ENCODE data around the gene ABO. TPM values are rescaled to one million over a fixed set of nuclear protein-coding genes. Genes with fewer than 3 reads are reported as not detected.
"Not testable (repeated sequence)": the region's sequence is repeated elsewhere in the genome, so short reads cannot be mapped to it uniquely, and the experiment has no call there.

ABO gene
- total RNA-seq, 4 donors from 2014 or later, result 2.6 to 17.9 (median 7.9) TPM

DNA sequence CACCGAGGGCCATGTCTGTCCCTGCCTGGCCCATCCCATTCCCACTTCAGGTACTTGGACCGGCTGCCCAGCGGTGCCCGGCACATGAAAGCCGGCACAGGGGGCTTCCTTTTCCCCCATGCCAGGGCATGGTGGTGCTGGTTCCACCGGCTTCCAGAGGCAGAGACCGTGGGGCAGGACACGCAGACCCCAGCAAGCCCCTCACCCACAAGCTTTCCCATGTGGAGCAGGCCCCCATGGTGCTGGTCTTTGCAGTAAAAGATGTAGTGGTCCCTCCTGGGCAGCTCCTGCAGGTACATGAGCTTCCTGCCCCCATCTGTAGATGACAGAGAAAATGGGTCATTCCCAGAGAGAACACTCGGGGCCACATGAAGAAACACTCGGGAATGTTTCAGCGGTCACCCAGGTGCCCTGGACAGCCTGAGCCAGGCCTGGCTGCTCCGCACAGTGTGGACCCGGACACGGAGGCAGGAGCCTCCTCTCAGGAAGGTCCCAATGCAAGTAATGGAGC, 67.9 kb downstream of the ABO start:
- H3K27ac ChIP-seq, result no peak overlapping the region
- no peaks in the 10 kb centered on the region for H3K36me3 ChIP-seq
- no peak for DNase-seq (ENCODE audit: low spot score in 2 of 2)
- 83% methylated on average over 14 of the region's 14 CpGs for WGBS
- no peaks in the 10 kb centered on the region for H3K4me1 ChIP-seq
- H3K27me3 ChIP-seq, result peaks cover 27% of the 10 kb centered on the region
- no peak overlapping the region for H3K4me3 ChIP-seq
- no peak for TF ChIP-seq EP300 (IDR thresholded peaks at IDR 0.05)
- no peak for TF ChIP-seq POLR2A (IDR thresholded peaks at IDR 0.05)
- TF ChIP-seq POLR2AphosphoS5 (IDR thresholded peaks at IDR 0.05), result no peak
- TF ChIP-seq, protein P1, sequence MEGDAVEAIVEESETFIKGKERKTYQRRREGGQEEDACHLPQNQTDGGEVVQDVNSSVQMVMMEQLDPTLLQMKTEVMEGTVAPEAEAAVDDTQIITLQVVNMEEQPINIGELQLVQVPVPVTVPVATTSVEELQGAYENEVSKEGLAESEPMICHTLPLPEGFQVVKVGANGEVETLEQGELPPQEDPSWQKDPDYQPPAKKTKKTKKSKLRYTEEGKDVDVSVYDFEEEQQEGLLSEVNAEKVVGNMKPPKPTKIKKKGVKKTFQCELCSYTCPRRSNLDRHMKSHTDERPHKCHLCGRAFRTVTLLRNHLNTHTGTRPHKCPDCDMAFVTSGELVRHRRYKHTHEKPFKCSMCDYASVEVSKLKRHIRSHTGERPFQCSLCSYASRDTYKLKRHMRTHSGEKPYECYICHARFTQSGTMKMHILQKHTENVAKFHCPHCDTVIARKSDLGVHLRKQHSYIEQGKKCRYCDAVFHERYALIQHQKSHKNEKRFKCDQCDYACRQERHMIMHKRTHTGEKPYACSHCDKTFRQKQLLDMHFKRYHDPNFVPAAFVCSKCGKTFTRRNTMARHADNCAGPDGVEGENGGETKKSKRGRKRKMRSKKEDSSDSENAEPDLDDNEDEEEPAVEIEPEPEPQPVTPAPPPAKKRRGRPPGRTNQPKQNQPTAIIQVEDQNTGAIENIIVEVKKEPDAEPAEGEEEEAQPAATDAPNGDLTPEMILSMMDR (IDR thresholded peaks at IDR 0.05), result no peak
- H3K9me3 ChIP-seq, result no peaks in the 10 kb centered on the region

DNA sequence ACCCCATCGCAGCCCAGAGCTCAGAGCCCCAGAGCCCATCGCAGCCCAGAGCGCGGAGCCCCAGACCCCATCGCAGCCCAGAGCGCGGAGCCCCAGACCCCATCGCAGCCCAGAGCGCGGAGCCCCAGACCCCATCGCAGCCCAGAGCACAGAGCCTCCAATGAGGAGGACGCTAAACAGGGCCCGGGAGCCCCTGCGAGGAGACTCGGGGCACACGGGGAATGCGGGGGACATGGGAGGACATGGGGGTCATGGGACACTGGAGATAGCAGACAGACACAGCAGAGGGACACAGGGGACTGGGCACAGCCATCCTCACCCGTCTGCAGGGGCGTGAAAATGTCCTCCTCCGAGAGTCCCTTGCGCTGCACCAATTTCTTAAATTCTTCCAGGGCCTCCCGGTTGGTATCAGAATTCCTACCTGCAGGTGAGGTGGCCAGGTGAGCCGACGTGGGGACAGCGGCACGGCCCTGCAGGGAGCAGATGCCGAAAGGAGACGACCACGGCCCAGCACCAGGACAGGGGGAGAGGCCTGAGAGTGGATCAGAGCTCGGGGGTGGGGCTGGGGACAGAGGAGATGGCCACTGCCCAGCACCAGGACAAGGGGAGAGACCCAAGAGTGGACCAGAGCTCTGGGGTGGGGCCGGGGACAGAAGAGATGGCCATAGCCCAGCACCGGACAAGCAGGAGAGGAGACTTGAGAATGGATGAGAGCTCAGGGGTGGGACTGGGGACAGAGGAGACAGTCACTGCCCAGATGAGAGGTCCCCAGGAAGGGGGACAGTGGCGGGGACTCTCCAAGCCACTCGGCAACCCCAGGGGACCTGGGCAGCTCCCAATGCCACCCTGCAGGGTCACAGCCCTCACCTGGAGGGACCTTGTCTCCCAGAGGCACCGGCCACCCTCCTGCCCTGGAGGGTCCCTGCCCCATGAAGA, 68.7 kb downstream of the ABO start:
- TF ChIP-seq EP300 (IDR thresholded peaks at IDR 0.05) (no peak), POLR2AphosphoS5 (IDR thresholded peaks at IDR 0.05) (no peak), POLR2A (IDR thresholded peaks at IDR 0.05) (no peak)
- TF ChIP-seq, protein P1 (IDR thresholded peaks at IDR 0.05), result no peak
- 80% methylated on average over 27 of the region's 35 CpGs for WGBS
- Histone ChIP-seq H3K27ac (no peak overlapping the region), H3K4me3 (no peak overlapping the region), H3K36me3 (no peaks in the 10 kb centered on the region), H3K4me1 (no peaks in the 10 kb centered on the region), H3K9me3 (no peaks in the 10 kb centered on the region), H3K27me3 (peaks cover 26% of the 10 kb centered on the region)
- DNase-seq (ENCODE audit: low spot score in 2 of 2), result no peak

DNA sequence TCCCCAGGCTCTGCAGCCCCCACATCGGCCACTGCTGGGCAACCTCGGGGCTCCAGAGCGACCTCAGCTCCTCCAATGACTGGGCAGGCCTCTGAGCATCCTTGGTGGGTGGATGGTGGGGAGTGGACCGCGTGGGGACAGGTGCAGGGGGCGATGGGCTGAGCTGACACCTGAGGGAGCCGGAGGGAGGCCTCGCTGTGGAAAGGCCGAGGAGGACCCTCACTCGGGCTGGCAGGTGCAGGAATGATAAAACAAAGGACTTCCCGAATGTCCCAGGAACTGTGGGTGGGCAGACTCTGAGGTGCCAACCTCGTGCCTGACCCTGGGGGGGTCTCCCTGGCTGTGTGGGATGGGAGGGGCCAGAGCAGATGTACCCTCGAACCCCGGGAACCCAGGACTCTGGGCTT, 69.5 kb downstream of the ABO start:
- not testable (repeated sequence) for DNase-seq (ENCODE audit: low spot score in 2 of 2); H3K9me3 ChIP-seq; H3K4me1 ChIP-seq; H3K36me3 ChIP-seq; H3K27ac ChIP-seq; H3K4me3 ChIP-seq
- H3K27me3 ChIP-seq, result peaks cover 18% of the 10 kb centered on the region
- 69% methylated on average over 13 of the region's 14 CpGs for WGBS

Other genes with a start within 250 kb of the ABO start
- 100 to 1,000 TPM in 1 of 4 donors, 10 to 100 TPM in 3; 55.8 to 103 (median 63.1) TPM for gene GTF3C5, start 244.2 kb downstream of the ABO start, total RNA-seq
- gene CEL, start 213.2 kb downstream of the ABO start, total RNA-seq, result 10 to 100 TPM in 1 of 4 donors, 1 to 10 TPM in 3; 5.2 to 10.7 (median 5.9) TPM
- gene RALGDS, start 154.0 kb downstream of the ABO start, total RNA-seq, result 100 to 1,000 TPM; 173 to 244 (median 212) TPM
- gene GBGT1, start 111.3 kb downstream of the ABO start, total RNA-seq, result 10 to 100 TPM in 1 of 4 donors, 1 to 10 TPM in 3; 2.6 to 14.6 (median 5.8) TPM
- 10 to 100 TPM in 1 of 4 donors, 1 to 10 TPM in 3; 2.6 to 11.7 (median 7.1) TPM for gene OBP2B, start 66.0 kb downstream of the ABO start, total RNA-seq
- 10 to 100 TPM; 11.5 to 17.1 (median 15.8) TPM for gene SURF6, start 61.0 kb upstream of the ABO start, total RNA-seq
- 10 to 100 TPM; 11.5 to 27.4 (median 18.8) TPM for gene MED22, start 72.9 kb upstream of the ABO start, total RNA-seq
- gene RPL7A, start 73.0 kb upstream of the ABO start, total RNA-seq, result 1,000 to 10,000 TPM; 1,468 to 3,048 (median 2,531) TPM
- gene SURF1, start 81.3 kb upstream of the ABO start, total RNA-seq, result 10 to 100 TPM; 29.1 to 45.0 (median 33.4) TPM
- gene SURF2, start 81.3 kb upstream of the ABO start, total RNA-seq, result 10 to 100 TPM; 15.3 to 42.3 (median 31.2) TPM
- 100 to 1,000 TPM in 3 of 4 donors, 10 to 100 TPM in 1; 71.7 to 136 (median 118) TPM for gene SURF4, start 100.9 kb upstream of the ABO start, total RNA-seq
- gene STKLD1, start 101.2 kb upstream of the ABO start, total RNA-seq, result 1 to 10 TPM in 3 of 4 donors, not detected in 1; 1.8 to 4.2 (median 2.3) TPM
- 10 to 100 TPM; 20.9 to 28.3 (median 22.2) TPM for gene REXO4, start 142.8 kb upstream of the ABO start, total RNA-seq
- gene ADAMTS13, start 147.2 kb upstream of the ABO start, total RNA-seq, result 1 to 10 TPM; 1.2 to 3.3 (median 1.6) TPM
- gene CACFD1, start 184.8 kb upstream of the ABO start, total RNA-seq, result 10 to 100 TPM in 2 of 4 donors, 1 to 10 TPM in 2; 6.8 to 11.6 (median 9.4) TPM
- gene SLC2A6, start 203.9 kb upstream of the ABO start, total RNA-seq, result 1 to 10 TPM in 1 of 4 donors, under 1 TPM in 3; 0.29 to 3.7 (median 0.49) TPM
- gene MYMK, start 249.8 kb upstream of the ABO start, total RNA-seq, result not detected

Data from suprapubic skin (tissue), 4 donors.